Stimulated activated CD8-positive, alpha-beta memory T cell treated with anti-CD3 and anti-CD28 coated beads, Interleukin-15, amount 100 ng/mL, for 4 hours (primary cell): ENCODE data around the gene PDHX.
A peak's percentile ranks its signal among the peaks of the same experiment; 100 is the strongest.
"Not testable (repeated sequence)": the region's sequence is repeated elsewhere in the genome, so short reads cannot be mapped to it uniquely, and the experiment has no call there.

Experiments
- DNase-seq, 2 donors: peaks; one replicate each; pipeline ENCODE4 v3.0.0-alpha.2; 2020; ENCODE audit warnings: low read depth in 2 of 2

Gene PDHX

GRCh38 chr11:35015621-35016387, 99.4 kb downstream of the PDHX start:
- DNase-seq: no peak

DNA sequence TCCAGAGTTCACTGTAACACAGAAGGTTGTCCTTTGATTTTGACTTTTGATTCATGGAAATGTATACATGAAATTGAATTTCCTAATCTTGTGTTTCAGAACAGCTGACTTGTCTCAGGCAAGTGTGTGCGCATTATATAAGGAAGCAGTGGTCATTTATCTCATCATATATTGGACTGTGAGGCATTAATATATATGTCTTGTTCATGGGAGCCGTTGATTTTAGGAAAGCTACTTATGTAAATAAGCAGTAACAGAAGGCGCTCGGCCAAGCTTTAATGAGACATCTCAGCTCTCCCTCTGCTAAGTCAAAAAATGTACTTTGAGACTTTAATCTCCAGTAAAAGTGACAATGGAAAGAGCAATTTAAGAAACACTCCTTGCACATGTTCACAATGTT, 100.5 kb downstream of the PDHX start:
- DNase-seq: no peak

DNA sequence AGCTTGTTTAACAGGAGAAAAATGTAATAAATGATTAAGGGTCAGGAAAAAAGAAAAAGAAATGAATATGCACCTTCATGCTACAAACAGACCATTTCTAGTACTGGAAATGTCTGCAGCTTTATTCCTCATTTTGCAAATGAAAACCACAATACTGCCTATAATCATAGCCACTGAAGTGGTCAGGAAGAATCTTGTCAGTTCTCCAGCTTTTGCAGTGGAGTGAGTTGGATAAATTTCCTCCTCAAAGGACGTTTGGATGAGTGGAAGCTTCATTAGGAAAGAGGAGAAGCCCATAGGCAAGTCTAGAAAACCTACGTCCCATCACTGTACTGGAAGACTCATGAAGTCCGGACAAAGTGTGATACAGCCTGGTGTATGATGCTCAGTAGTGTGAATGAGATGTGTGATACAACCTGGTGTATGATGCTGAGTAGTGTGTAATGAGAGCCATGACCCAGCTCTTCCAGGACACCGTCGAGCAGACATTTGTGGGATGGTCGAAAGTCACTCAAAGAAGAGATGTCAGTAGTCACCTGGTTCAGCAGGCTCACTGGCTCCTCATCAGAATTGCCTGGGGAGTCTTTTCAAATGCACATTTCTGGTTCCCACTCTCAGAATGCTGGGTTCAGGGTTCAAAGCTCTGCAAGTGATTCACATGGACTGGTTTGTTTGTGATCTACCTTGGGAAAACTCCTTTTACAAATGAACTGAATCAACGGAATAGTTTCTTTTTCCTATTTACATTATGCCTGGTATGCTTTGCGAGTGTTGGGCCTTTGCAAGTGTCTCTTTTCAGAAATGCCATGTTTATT, 101.3 kb downstream of the PDHX start:
- DNase-seq: no peak

DNA sequence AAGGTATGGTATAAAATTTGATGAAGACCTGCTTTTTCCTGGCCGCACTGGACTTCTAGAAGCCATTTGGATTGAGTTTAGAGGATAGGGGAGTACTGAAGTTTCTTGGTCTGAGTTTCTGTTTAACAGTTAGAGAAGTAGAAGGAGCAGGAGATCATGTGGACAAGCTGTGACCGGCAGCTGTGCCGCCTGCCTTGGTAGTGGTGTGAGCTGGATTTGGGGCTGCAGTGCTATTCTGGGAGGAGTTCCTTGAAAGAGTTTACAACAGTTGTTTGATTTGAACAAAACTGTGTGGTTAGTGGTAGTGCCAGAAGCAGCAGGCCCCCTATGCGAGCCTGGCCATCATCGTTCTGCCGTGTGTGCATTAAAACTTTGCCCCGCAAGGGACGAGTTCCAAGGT, 105.2 kb downstream of the PDHX start:
- DNase-seq: no peak

DNA sequence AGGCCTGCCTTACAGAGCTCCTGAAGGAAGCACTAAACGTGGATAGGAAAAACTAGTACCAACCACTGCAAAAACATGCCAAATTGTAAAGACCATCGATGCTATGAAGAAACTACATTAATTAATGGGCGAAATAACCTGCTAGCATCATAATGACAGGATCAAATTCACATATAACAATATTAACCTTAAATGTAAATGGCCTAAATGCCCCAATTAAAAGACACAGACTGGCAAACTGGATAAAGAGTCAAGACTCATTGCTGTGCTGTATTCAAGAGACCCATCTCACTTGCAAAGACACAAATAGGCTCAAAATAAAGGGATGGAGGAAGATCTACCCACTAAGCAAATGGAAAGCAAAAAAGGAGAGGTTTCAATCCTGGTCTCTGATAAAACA, 107.5 kb downstream of the PDHX start:
- DNase-seq: not testable (repeated sequence)

DNA sequence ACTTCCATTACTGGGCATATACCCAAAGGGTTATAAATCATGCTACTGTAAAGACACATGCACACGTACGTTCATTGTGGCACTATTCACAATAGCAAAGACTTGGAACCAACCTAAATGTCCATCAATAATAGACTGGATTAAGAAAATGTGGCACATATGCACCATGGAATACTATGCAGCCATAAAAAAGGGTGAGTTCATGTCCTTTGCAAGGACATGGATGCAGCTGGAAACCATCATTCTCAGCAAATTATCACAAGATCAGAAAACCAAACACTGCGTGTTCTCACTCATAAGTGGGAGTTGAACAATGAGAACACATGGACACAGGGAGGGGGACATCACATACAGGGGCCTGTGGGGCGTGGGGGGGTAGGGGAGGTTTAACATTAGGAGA, 111.6 kb downstream of the PDHX start:
- DNase-seq: not testable (repeated sequence)

DNA sequence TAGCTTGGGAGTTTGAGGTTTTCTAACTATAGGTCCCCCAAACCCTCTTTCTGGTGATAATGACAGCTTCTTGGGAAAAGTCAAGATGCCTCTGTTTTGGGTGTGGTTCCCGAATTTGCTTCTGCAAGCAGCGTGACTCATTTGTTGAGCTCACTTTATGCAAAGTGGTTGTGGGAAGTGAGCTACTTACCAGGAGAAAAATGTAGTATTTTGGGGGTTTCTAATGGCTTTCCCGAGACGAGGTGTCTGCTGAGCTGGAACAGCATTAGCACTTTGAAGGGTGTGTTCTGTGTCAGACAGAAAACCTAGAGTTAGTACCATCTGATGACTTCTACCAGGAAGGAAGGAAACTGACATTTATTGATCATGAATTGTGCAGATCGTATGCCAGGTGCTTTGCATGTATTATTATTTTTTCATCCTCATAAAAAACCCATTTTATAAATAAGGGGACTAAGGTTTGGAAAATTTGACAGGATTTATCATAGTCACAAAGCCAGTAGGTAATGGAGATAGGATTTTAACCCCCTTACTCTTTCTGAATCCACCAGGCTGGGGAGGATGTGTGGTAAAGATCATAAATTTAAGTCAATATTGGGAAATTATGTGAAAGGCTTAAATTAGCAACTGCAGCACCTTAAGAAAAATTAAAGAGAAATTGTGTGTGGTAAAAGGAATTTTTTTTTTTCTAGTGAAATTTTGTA, 113.7 kb downstream of the PDHX start:
- DNase-seq: no peak

DNA sequence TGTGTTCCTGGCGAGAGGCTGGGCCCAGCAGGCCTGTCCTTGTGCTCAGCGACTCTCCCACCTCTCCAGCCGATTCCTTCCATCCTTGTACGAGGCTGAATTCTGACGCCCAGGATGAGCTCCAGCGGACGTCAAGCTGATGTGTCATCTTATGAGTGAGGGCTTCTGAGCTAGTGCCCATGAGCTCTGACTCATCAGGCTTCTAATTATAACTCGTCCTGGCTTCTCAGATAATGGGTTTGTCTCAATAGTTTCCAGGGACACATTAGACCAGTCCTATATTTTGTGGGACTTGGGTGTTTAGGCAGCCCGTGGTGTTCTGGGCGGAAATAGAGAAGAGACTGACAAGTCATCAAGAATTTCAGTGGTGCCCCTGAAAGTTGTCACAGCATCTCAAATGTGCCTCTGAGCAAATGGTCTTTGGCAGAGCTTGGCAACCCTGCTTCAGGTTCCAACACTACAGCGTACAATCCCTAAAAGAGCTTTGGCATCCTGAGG, 114.3 kb downstream of the PDHX start:
- DNase-seq: no peak

GRCh38 chr11:35031346-35031745, 114.9 kb downstream of the PDHX start:
- no peak for DNase-seq

- no peak for DNase-seq
Measured at GRCh38 chr11:35031867-35032266, 115.4 kb downstream of the PDHX start.

DNA sequence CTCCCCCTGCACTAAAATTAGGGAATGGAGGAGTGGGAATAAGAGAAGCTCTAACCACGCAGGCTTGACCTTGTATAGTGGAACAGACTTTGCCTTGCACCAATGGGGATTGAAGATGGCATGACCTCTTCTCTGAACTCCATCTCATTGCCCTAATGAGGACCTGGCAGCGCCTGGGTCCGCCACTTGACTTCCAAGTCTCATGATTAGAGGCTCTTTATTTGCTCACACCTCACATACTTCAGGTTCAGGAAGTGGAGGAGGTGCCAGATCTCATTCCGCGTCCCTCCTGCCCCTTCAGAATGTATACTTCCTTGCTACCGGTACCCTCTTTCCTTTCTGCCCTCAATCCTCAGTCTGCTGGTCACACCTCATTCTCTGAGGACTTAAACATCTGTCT, 116.6 kb downstream of the PDHX start:
- DNase-seq: no peak

GRCh38 chr11:35034401-35034800, 118.0 kb downstream of the PDHX start:
- DNase-seq: no peak

DNA sequence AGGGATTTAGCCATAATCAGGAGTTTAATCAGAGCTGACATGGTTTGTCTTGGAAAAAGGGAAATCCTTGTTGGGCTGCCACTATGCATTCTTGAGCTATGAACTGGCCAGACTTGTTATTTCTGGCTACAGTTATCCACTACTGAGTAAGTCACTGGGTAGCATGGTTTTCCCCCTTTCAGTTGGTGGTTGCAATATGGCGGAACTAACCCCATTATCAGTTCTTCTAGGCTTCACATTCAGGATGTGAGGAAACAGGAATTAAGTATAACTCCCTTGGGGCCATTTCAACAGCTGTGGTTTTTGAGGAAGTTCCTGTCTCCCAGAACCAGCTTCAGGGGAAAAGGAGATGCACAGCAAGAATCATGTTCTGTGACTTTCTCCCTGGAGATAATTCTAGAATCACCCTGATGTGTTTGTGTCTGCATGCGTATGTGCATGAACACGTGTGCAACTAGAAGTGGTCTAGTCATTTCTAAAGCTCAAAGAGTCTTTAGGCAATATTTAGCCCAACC, 119.5 kb downstream of the PDHX start:
- DNase-seq: no peak

- no peak for DNase-seq
Measured at GRCh38 chr11:35036639-35037038, 120.2 kb downstream of the PDHX start.

DNA sequence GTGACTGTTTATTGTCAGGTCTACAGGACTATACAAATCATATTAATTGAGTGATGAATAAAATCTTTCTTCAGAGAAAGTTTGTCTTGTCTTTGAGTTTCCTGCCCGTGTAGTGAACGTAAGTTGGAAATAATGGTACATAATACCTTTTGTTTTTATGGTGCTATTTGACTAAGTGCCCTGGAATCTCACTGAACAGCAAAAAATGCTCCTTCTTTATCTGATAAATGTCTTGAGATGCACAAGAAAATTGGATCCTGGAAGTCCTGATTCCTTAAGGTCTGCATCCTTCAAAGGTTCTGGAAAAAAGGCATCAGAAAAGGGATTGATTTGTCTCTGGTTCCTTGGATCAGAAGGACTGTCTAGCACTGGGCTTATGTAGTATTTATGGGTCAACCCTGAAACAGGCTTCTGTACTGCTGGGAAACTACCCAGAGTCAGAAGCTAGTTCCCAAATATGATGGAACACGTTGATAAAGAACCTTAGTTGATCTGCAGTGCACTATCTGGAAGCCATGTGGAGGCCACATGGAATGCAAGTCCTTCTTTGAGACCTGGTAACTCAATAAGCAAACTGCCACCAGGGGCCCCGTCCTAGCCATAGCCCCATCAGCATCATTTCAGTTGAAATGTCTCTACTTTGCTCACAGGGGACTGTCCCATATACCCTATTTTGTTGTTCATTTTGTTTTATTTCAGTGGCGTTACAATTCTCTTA, 122.0 kb downstream of the PDHX start:
- DNase-seq: no peak

DNA sequence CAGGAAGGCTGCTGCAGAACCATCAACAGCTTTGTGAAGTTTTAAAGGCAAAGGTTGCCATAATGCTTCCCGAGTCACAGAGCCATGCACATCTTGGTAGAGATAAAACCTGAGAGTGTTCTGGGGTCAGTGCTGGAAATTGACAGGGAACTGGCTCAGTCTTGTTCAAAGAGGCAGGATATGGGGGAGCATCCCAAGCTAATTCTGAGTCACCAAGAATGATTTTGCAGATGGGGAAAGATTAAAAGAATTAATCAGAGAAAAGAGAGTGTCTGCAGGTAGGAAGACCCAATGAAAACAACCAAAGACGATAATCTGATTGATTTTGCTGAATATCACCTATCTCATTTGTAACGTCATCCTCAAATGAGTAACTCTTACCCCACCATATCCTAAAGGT, 122.7 kb downstream of the PDHX start:
- no peak for DNase-seq

DNA sequence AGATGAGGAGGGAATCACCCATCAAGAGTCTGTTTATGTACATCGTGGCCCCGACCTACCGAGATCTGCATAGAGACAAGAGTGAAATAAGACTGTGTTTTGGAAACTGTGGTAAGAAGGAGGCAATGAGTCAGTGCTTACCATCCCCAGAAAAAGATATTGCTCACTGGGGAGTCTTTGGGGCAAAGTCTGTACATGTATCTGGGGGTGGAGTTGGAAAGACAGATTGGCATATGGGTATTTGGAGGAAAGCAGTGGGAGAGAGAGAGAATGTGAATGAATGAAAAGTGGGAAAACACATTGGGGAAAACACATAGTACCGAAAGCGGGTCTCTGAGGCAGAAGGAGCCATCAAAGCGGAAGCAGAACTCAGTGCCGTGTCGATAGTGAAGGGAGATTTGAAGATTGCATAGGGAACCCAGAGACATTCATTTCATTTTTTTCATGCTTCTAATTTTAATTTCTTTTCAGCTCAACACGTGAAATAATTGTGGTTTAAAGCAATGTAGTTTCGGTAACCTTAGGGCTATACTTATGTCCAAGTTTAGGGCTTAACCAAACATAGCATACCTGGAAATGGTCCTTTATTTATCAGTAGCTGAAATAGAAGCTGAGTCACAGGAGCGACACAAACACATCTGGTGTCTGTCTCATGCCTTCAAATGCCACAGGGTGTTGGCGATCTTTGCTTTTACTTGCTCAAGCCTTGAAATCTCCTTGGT, 124.0 kb downstream of the PDHX start:
- DNase-seq: peak in 1 of 2 donors; percentile 45

DNA sequence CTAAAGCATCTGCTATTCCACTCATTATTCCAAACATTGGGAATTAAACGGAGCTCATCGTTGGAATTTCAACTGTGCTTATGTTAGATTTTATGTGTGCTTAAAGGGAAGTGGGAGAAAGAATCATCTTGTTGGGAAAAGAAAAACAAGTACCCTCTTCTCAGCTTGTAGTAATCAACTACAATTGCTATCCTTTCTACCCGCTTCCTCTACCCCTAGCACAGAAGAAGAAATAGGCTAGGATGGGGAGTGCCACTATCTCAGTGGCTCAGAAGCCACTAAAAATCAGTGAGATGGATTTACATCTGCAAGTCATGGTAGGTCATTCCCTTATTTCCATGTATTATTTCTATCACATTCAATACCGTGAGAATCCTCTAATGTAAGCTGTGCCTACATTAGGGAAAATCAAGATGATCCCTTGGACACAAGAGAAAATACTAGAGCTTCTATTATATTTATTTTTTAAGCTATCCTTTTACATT, 124.7 kb downstream of the PDHX start:
- no peak for DNase-seq

GRCh38 chr11:35042224-35042623, 125.8 kb downstream of the PDHX start:
- no peak for DNase-seq

- DNase-seq: no peak
Measured at GRCh38 chr11:35042913-35043312, 126.5 kb downstream of the PDHX start.

DNA sequence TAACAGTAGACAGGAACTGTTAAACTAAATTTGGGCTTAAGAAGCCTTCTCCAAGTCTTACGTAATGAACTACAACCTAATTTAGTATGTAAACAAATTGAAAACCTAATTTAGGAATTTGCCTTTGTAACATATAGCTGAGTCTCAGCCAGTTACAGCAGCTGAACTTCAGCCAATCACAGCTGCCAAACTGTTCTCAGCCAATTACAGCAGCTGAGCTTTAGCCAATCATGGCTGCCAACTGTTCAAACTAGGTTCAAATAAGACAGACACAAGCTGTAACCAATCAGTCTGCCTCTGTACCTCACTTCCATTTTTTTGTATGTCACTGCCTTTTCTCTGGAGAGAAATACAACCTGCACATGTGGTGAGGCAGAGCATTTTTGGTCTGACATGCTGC, 127.5 kb downstream of the PDHX start:
- no peak for DNase-seq
